GM12878 (cell line): ENCODE data around the gene TSPYL4. TPM values are rescaled to one million over a fixed set of nuclear protein-coding genes. Genes with fewer than 3 reads are reported as not detected.

Experiments
- ATAC-seq: fragments of 200-7000 bp; cut with Tn5 transposase; 3 replicates; pipeline ENCODE4 v1.9.1; 2020; ENCODE audit warnings: mild to moderate bottlenecking, moderate library complexity
- BruUV-seq: library from RNA; stranded (reverse); fragments of 400-500 nt; replicated peaks from 2 replicates; lab custom pipeline; 2021; lab: Mats Ljungman, UMichigan
- CTCF ChIA-PET: fragments of 300-600 bp; sonication (Branson Sonifier 250); formaldehyde crosslinking; extraction: SDS; loops from one replicate; lab custom pipeline; 2021; ENCODE audit warnings: inconsistent platforms; lab: Yijun Ruan, JAX
- POLR2A ChIA-PET: fragments of 350-600 bp; formaldehyde crosslinking; extraction: SDS; loops from one replicate; lab custom pipeline; 2021; ENCODE audit warnings: inconsistent platforms; lab: Charles Lee
- RAD21 ChIA-PET: fragments of 300-600 bp; sonication (Branson Sonifier 250); formaldehyde crosslinking; loops from one replicate; lab custom pipeline; 2023; ENCODE audit warnings: antibody characterized with exemption; ENCODE audit not compliant: unreplicated experiment; lab: Charles Lee
- SMC1A ChIA-PET: fragments of 300-600 bp; sonication (Branson Sonifier 250); formaldehyde crosslinking; loops from one replicate; lab custom pipeline; 2023; ENCODE audit not compliant: unreplicated experiment, uncharacterized antibody; lab: Charles Lee
- DNase-seq: peaks from one replicate; pipeline ENCODE4 v3.0.0-alpha.2; 2011; ENCODE audit warnings: low read depth, low spot score
- FAIRE-seq: peaks from 3 replicates; lab custom pipeline; 2011; peaks lifted over from hg19 to GRCh38; lab: Jason Lieb, UNC
- H2AFZ ChIP-seq: 2 replicates; pipeline ENCODE4 v1.6.0; 2011; ENCODE audit warnings: low read depth, low read length, control low read depth; ENCODE audit not compliant: control insufficient read depth
- H3K27ac ChIP-seq: 2 replicates; pipeline ENCODE4 v1.5.1; 2011; ENCODE audit warnings: control low read depth; ENCODE audit not compliant: control insufficient read depth, insufficient read depth
- H3K27me3 ChIP-seq, 2 experiments: replicated peaks in 1 of 2; 2 replicates each; pipeline versions ENCODE4 v1.6.0 to v1.6.1; 2011; ENCODE audit warnings: low read length in 1 of 2; ENCODE audit not compliant: control insufficient read depth in 2 of 2, insufficient read depth in 2 of 2
- H3K36me3 ChIP-seq, 2 experiments: 2 replicates each; pipeline ENCODE4 v1.5.1; 2011; ENCODE audit warnings: low read length in 1 of 2; ENCODE audit not compliant: control insufficient read depth in 2 of 2, insufficient read depth in 2 of 2
- H3K4me1 ChIP-seq: 2 replicates; pipeline ENCODE4 v1.6.1; 2011; ENCODE audit warnings: mild to moderate bottlenecking, low read length, moderate library complexity, mixed read lengths; ENCODE audit not compliant: control insufficient read depth, insufficient read depth
- H3K4me2 ChIP-seq: 2 replicates; pipeline ENCODE4 v1.6.0; 2011; ENCODE audit warnings: control low read depth; ENCODE audit not compliant: control insufficient read depth, insufficient read depth
- H3K4me3 ChIP-seq: fragments of 200-600 bp; sonication (generic); 2 replicates; pipeline ENCODE4 v1.5.1; 2016
- H3K79me2 ChIP-seq: 2 replicates; pipeline ENCODE4 v1.6.0; 2011; ENCODE audit warnings: low read length; ENCODE audit not compliant: control insufficient read depth, insufficient read depth
- H3K9ac ChIP-seq: 2 replicates; pipeline ENCODE4 v1.8.0; 2011; ENCODE audit warnings: low read length, control low read depth, mixed read lengths; ENCODE audit not compliant: control insufficient read depth, insufficient read depth
- H3K9me3 ChIP-seq: replicated peaks from 3 replicates; pipeline ENCODE4 v1.5.1; 2011; ENCODE audit warnings: mild to moderate bottlenecking, low read length; ENCODE audit not compliant: control insufficient read depth, insufficient read depth
- H4K20me1 ChIP-seq: 2 replicates; pipeline ENCODE4 v1.6.0; 2011; ENCODE audit not compliant: control insufficient read depth, insufficient read depth
- ATF7 ChIP-seq: fragments of 450-650 bp; IDR thresholded peaks from 2 replicates; pipeline ENCODE4 v1.6.1; 2016; ENCODE audit warnings: low read depth, mild to moderate bottlenecking
- CEBPB ChIP-seq, 2 experiments: fragments of 150-350 bp in 1 of 2; IDR thresholded peaks; 2 replicates each; pipeline ENCODE4 v1.6.1; 2012 to 2014; ENCODE audit warnings: low read depth in 2 of 2, low read length in 2 of 2, borderline replicate concordance in 1 of 2, inconsistent platforms in 1 of 2
- IKZF2 ChIP-seq, 2 experiments: fragments of 450-650 bp; IDR thresholded peaks; 2 replicates each; pipeline ENCODE4 v1.6.1; 2017; ENCODE audit warnings: mild to moderate bottlenecking in 2 of 2, moderate library complexity in 2 of 2
- IRF4 ChIP-seq: IDR thresholded peaks from 2 replicates; pipeline ENCODE4 v1.6.1; 2011; ENCODE audit warnings: low read depth, low read length
- MEF2B ChIP-seq: fragments of 450-650 bp; IDR thresholded peaks from 2 replicates; pipeline ENCODE4 v1.6.1; 2018; ENCODE audit warnings: mild to moderate bottlenecking, moderate library complexity; ENCODE audit not compliant: partially characterized antibody, poor library complexity, severe bottlenecking
- MYB ChIP-seq: fragments of 150-350 bp; IDR thresholded peaks from 2 replicates; pipeline ENCODE4 v1.6.1; 2014; ENCODE audit warnings: mild to moderate bottlenecking, low read depth, low read length, borderline replicate concordance
- NBN ChIP-seq: fragments of 450-650 bp; IDR thresholded peaks from 2 replicates; pipeline ENCODE4 v1.6.1; 2016
- NR2F1 ChIP-seq: fragments of 450-650 bp; conservative IDR thresholded peaks from 2 replicates; pipeline ENCODE4 v1.6.1; 2017; ENCODE audit warnings: mild to moderate bottlenecking
- TAF1 ChIP-seq: IDR thresholded peaks from 2 replicates; pipeline ENCODE4 v1.6.1; 2011; ENCODE audit warnings: mild to moderate bottlenecking, low read depth, low read length, borderline replicate concordance
- ZNF217 ChIP-seq: fragments of 450-650 bp; IDR thresholded peaks from 2 replicates; pipeline ENCODE4 v1.6.1; 2017; ENCODE audit warnings: antibody characterized with exemption, mild to moderate bottlenecking
- WGBS: methylation state at CpG from one replicate; pipeline ENCODE4 v1.1.6; 2016; ENCODE audit warnings: low lambda C conversion rate; ENCODE audit not compliant: insufficient replicate concordance, insufficient coverage; ENCODE audit errors: missing lambda C conversion rate; 5-methylcytosine and 5-hydroxymethylcytosine counted together
- in situ Hi-C: fragments of 300-500 bp; cut with MboI; formaldehyde crosslinking; loops from 9 replicates; pipeline ENCODE4 v1.14.3; 2018; ENCODE audit warnings: mixed read lengths
- intact Hi-C: fragments of 100-400 bp; cut with micrococcal nuclease; formaldehyde crosslinking; loops from one replicate; pipeline ENCODE4 v1.14.2; 2022; ENCODE audit not compliant: unreplicated experiment
- polyA plus RNA-seq, 11 experiments: library from polyadenylated mRNA; depleted of rRNA in 4 of 11; unstranded in 6 of 11; stranded (reverse) in 5 of 11; fragments of >200 nt; fragmentation: Nextera tagmentation in 4 of 11; fragmentation: Illumina TruSeq in 1 of 11; extraction: Ambion mirVana in 4 of 11; extraction: Trizol in 1 of 11; gene quantifications; 1 replicate in 1 of 11; 2 replicates in 10 of 11; pipeline versions ENCODE4 v1.2.1 to v1.2.3, GENCODE V29; 2011 to 2016; ENCODE audit warnings: inconsistent platforms in 2 of 11, missing spikeins in 2 of 11, low read depth in 1 of 11
- total RNA-seq, 4 experiments: library from RNA; depleted of rRNA in 3 of 4; stranded (reverse); fragments of >200 nt in 3 of 4; fragmentation: Illumina TruSeq in 1 of 4; extraction: Trizol in 1 of 4; gene quantifications; 2 replicates each; pipeline versions ENCODE4 v1.2.1 to v1.2.3, GENCODE V29; 2013 to 2021
- TF ChIP-seq, protein P1 (sequence below): IDR thresholded peaks from 2 replicates; pipeline ENCODE4 v1.6.1; 2011; ENCODE audit warnings: borderline replicate concordance, low read depth, mild to moderate bottlenecking, moderate library complexity, mixed read lengths, low read length; ENCODE audit not compliant: insufficient read depth; ENCODE audit errors: extremely low read length
- TF ChIP-seq, protein P2 (sequence below): fragments of 450-650 bp; formaldehyde crosslinking; IDR thresholded peaks from 2 replicates; pipeline ENCODE4 v1.5.0; 2022; ENCODE audit warnings: mild to moderate bottlenecking, missing genetic modification characterization

The TSPYL4 gene
- total and polyA plus RNA-seq, 10 of the 15 experiments (the other 5 are each of a cell fraction or from before 2014, with no cell fraction given) = 1.5 to 27.6 (median 20.0) TPM

DNA sequence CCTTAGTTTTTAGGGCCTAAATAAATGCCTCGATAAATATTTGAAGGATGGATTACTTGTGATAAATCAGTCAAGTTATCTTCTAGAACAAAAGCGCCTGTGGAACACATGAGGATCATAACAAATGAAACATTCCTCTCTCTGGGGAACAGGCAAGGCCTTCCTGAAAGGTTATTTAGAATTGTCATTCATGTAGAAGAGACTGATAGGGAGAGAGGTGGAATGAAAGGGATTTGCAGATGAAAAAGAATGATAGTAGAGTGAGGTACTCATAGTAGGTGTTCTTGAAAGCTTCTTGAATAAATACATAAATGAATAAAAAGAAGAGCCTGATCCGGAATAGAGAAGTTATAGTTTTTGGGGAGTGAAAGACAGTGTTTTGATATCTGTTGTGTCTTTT is 30.5 kb downstream of the TSPYL4 start:
- in situ Hi-C loops (no loop called here), intact Hi-C loops (no loop called here)
- no peak overlapping the region for H3K27ac ChIP-seq
- H3K79me2 ChIP-seq = no peaks in the 10 kb centered on the region
- RAD21 ChIA-PET = no interaction called here
- CTCF ChIA-PET = no interaction called here
- no peak overlapping the region for H3K4me3 ChIP-seq
- no peak overlapping the region for H3K4me2 ChIP-seq
- peaks cover 2 to 5% of the 10 kb centered on the region in 2 experiments; a peak in 3 of 4 replicates for H3K36me3 ChIP-seq
- DNase-seq (no peak), FAIRE-seq (no peak), ATAC-seq (no peak)
- SMC1A ChIA-PET = interaction anchor here (0.7 to 1.1 kb wide), 2 partner anchors 18 to 44 kb away, joined by 3 read pairs; no protein-coding TSS in a partner anchor
- no peak overlapping the region for H3K9ac ChIP-seq
- H2AFZ ChIP-seq = no peak overlapping the region
- no peaks in the 10 kb centered on the region for H4K20me1 ChIP-seq
- 98% methylated on average over 3 of the region's 3 CpGs for WGBS
- no TSS peak for BruUV-seq
- POLR2A ChIA-PET = no interaction called here
- H3K9me3 ChIP-seq = no peaks in the 10 kb centered on the region
- H3K27me3 ChIP-seq = no peaks in the 10 kb centered on the region
- no peaks in the 10 kb centered on the region for H3K4me1 ChIP-seq
- TF ChIP-seq TAF1 (no peak), ATF7 (no peak), IRF4 (no peak), MEF2B (no peak), NR2F1 (no peak), CEBPB (IDR thresholded peaks at IDR 0.05; ENCODE audit: borderline replicate concordance in 1 of 2, low read depth in 2 of 2, low read length in 2 of 2) (no peak), ZNF217 (no peak), NBN (no peak), IKZF2 (IDR thresholded peaks at IDR 0.05) (no peak), MYB (no peak)
- TF ChIP-seq, protein P1, sequence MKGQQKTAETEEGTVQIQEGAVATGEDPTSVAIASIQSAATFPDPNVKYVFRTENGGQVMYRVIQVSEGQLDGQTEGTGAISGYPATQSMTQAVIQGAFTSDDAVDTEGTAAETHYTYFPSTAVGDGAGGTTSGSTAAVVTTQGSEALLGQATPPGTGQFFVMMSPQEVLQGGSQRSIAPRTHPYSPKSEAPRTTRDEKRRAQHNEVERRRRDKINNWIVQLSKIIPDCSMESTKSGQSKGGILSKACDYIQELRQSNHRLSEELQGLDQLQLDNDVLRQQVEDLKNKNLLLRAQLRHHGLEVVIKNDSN = no peak
- TF ChIP-seq, protein P2, sequence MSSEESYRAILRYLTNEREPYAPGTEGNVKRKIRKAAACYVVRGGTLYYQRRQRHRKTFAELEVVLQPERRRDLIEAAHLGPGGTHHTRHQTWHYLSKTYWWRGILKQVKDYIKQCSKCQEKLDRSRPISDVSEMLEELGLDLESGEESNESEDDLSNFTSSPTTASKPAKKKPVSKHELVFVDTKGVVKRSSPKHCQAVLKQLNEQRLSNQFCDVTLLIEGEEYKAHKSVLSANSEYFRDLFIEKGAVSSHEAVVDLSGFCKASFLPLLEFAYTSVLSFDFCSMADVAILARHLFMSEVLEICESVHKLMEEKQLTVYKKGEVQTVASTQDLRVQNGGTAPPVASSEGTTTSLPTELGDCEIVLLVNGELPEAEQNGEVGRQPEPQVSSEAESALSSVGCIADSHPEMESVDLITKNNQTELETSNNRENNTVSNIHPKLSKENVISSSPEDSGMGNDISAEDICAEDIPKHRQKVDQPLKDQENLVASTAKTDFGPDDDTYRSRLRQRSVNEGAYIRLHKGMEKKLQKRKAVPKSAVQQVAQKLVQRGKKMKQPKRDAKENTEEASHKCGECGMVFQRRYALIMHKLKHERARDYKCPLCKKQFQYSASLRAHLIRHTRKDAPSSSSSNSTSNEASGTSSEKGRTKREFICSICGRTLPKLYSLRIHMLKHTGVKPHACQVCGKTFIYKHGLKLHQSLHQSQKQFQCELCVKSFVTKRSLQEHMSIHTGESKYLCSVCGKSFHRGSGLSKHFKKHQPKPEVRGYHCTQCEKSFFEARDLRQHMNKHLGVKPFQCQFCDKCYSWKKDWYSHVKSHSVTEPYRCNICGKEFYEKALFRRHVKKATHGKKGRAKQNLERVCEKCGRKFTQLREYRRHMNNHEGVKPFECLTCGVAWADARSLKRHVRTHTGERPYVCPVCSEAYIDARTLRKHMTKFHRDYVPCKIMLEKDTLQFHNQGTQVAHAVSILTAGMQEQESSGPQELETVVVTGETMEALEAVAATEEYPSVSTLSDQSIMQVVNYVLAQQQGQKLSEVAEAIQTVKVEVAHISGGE (CRISPR knock-in tag) = no peak
